Right atrium auricular region (tissue), 2 donors: Measurements from ENCODE around the gene STEAP3. TPM values are rescaled to one million over a fixed set of nuclear protein-coding genes. Genes with fewer than 3 reads are reported as not detected.

Experiments used
- DNase-seq: peaks from one replicate; pipeline ENCODE4 v3.0.0-alpha.2; 2019; ENCODE audit warnings: low spot score
- H3K27ac ChIP-seq, 2 donors: fragments of 200-600 bp; sonication (generic); 1 replicate in 1 of 2; 2 replicates in 1 of 2; pipeline ENCODE4 v1.5.1; 2016 to 2019
- H3K27me3 ChIP-seq, 2 donors: fragments of 200-600 bp; sonication (generic); one replicate each; pipeline versions ENCODE4 v1.5.1 to v1.6.0; 2017 to 2019
- H3K36me3 ChIP-seq: fragments of 200-600 bp; sonication (generic); one replicate; pipeline ENCODE4 v1.5.1; 2016
- H3K4me1 ChIP-seq, 2 donors: fragments of 200-600 bp; sonication (generic); one replicate each; pipeline versions ENCODE4 v1.5.1 to v1.6.0; 2017 to 2019
- H3K4me3 ChIP-seq, 2 donors: fragments of 200-600 bp; sonication (generic); 1 replicate in 1 of 2; 2 replicates in 1 of 2; pipeline ENCODE4 v1.5.1; 2017 to 2019; ENCODE audit warnings: mild to moderate bottlenecking in 1 of 2, moderate library complexity in 1 of 2
- H3K9me3 ChIP-seq, 2 donors: fragments of 200-600 bp; sonication (generic); one replicate each; pipeline ENCODE4 v1.5.1; 2019
- total RNA-seq, 2 donors: library from RNA; depleted of rRNA; stranded (reverse); fragments of >200 nt; gene quantifications; one replicate each; pipeline ENCODE4 v1.1.0, GENCODE V29; 2016
- TF ChIP-seq, protein P1 (sequence below), 2 donors: fragments of 200-600 bp; sonication (generic); IDR thresholded peaks; one replicate each; pipeline ENCODE4 v1.5.1; 2019; ENCODE audit warnings: antibody characterized with exemption in 2 of 2

Gene STEAP3
- total RNA-seq, 2 donors from 2014 or later, result 4.4 to 8.2 TPM

- no peaks in the 10 kb centered on the region for H3K27me3 ChIP-seq
- H3K9me3 ChIP-seq, result no peaks in the 10 kb centered on the region
- no peak for DNase-seq
- H3K36me3 ChIP-seq, result no peaks in the 10 kb centered on the region
- peak overlapping the region; percentile 33 to 43 for H3K27ac ChIP-seq
- H3K4me1 ChIP-seq, result peaks cover 0 to 15% of the 10 kb centered on the region in 2 donors
- TF ChIP-seq, protein P1, sequence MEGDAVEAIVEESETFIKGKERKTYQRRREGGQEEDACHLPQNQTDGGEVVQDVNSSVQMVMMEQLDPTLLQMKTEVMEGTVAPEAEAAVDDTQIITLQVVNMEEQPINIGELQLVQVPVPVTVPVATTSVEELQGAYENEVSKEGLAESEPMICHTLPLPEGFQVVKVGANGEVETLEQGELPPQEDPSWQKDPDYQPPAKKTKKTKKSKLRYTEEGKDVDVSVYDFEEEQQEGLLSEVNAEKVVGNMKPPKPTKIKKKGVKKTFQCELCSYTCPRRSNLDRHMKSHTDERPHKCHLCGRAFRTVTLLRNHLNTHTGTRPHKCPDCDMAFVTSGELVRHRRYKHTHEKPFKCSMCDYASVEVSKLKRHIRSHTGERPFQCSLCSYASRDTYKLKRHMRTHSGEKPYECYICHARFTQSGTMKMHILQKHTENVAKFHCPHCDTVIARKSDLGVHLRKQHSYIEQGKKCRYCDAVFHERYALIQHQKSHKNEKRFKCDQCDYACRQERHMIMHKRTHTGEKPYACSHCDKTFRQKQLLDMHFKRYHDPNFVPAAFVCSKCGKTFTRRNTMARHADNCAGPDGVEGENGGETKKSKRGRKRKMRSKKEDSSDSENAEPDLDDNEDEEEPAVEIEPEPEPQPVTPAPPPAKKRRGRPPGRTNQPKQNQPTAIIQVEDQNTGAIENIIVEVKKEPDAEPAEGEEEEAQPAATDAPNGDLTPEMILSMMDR (IDR thresholded peaks at IDR 0.05), result no peak
- peak overlapping the region; percentile 63 to 64 for H3K4me3 ChIP-seq
Measured at GRCh38 chr2:119222863-119223520, 642 bp upstream of the STEAP3 start.

DNA sequence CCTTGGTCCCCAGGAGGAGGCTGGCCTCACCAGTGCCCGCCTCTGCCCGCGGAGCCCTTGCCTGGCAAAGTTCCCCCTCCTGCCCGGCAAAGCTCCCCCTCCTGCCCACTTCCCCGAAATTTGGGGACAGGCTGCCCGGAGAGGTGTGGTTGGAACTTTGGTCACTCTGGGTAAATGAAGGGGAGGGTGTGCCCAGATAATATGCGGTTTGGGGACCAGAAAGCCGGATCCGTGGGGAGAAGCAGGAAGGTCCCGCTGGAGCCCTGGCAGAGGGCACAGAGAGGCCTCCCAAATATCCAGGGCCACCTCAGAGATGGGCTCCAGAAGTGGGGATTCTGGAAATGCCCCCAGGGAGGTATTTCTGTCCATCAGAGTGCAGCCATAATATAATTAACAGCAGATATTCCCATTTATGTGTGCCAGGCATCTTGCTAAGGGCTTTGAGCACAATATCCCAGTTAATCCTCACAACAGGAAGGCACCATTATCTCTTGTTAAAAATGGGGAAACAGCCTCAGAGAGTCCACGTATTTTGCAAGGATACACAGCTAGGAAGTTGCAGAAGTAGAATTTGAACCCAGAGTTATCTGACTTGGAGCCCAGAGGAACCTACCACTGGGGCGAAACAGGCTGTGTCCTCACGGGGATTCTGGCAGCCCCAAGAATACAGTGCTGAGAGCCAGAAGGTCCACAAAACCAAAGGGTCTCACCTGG, 914 bp downstream of the STEAP3 start:
- TF ChIP-seq, protein P1 (IDR thresholded peaks at IDR 0.05), result no peak
- H3K27ac ChIP-seq, result no peak overlapping the region
- no peaks in the 10 kb centered on the region for H3K9me3 ChIP-seq
- H3K36me3 ChIP-seq, result no peaks in the 10 kb centered on the region
- H3K4me1 ChIP-seq, result peaks cover 0 to 11% of the 10 kb centered on the region in 2 donors
- H3K4me3 ChIP-seq, result peak overlapping the region; percentile 63 to 64
- H3K27me3 ChIP-seq, result no peaks in the 10 kb centered on the region
- DNase-seq, result no peak

GRCh38 chr2:119225105-119225865, 1.7 kb downstream of the STEAP3 start:
- TF ChIP-seq, protein P1 (IDR thresholded peaks at IDR 0.05), result no peak
- Histone ChIP-seq H3K9me3 (no peaks in the 10 kb centered on the region), H3K36me3 (no peaks in the 10 kb centered on the region), H3K4me1 (peaks cover 0 to 11% of the 10 kb centered on the region in 2 donors), H3K27ac (no peak overlapping the region), H3K4me3 (no peak overlapping the region), H3K27me3 (no peaks in the 10 kb centered on the region)
- no peak for DNase-seq

DNA sequence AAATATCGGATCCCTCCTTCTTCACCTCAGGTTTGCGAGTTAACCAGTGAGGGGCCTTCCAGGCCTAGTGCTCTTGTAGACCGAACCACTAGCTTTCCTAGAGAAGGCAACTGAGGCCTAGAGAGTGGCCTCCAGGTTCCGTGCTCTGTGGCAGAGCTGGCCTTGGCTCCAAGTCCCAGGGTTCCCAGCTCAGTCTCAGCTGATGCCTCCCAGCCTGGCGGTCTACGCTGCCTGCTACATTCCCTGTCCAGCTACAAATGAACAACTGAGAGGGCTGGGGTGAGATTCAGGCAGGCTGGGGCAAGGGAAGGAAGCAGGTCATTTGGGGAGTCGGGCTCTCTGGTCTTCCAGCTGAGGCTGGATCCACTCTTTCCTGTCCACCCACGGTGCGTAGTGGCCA, 2.3 kb downstream of the STEAP3 start:
- TF ChIP-seq, protein P1 (IDR thresholded peaks at IDR 0.05), result no peak
- H3K4me3 ChIP-seq, result no peak overlapping the region
- DNase-seq, result no peak
- no peak overlapping the region for H3K27ac ChIP-seq
- no peaks in the 10 kb centered on the region for H3K27me3 ChIP-seq
- no peaks in the 10 kb centered on the region for H3K9me3 ChIP-seq
- no peaks in the 10 kb centered on the region for H3K36me3 ChIP-seq
- H3K4me1 ChIP-seq, result peaks cover 0 to 11% of the 10 kb centered on the region in 2 donors

DNA sequence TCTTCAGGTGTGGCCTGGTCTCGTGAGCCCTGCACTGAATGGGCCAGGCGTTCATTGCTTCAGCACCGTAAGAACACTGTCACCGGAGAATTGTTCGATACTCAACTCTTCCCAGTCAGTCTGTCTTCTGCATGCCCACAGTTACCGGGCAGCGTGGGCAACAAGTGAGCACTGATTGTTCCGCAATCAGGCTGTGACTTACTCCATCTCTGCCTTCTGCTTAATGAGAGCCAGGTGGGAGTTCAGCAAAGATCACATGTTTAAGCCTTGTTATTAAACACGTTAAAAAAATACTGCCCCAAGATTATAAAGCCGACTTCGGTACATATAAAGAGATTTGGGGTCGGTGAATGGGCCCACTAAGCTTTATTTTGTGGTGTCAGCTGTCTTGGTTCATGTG, 3.7 kb downstream of the STEAP3 start:
- no peak for DNase-seq
- Histone ChIP-seq H3K27ac (no peak overlapping the region), H3K9me3 (no peaks in the 10 kb centered on the region), H3K4me1 (peaks cover 0 to 11% of the 10 kb centered on the region in 2 donors), H3K36me3 (no peaks in the 10 kb centered on the region), H3K4me3 (no peak overlapping the region), H3K27me3 (no peaks in the 10 kb centered on the region)
- TF ChIP-seq, protein P1 (IDR thresholded peaks at IDR 0.05), result no peak
